Stimulated activated CD8-positive, alpha-beta memory T cell treated with anti-CD3 and anti-CD28 coated beads, Interleukin-2, amount 100 ng/mL, for 48 hours (primary cell): ENCODE data around the gene DENR.
"Not testable (repeated sequence)": the region's sequence is repeated elsewhere in the genome, so short reads cannot be mapped to it uniquely, and the experiment has no call there.

Experiments
- DNase-seq, 2 donors: peaks; one replicate each; pipeline ENCODE4 v3.0.0-alpha.2; 2020; ENCODE audit warnings: low read depth in 2 of 2

DENR gene

DNA sequence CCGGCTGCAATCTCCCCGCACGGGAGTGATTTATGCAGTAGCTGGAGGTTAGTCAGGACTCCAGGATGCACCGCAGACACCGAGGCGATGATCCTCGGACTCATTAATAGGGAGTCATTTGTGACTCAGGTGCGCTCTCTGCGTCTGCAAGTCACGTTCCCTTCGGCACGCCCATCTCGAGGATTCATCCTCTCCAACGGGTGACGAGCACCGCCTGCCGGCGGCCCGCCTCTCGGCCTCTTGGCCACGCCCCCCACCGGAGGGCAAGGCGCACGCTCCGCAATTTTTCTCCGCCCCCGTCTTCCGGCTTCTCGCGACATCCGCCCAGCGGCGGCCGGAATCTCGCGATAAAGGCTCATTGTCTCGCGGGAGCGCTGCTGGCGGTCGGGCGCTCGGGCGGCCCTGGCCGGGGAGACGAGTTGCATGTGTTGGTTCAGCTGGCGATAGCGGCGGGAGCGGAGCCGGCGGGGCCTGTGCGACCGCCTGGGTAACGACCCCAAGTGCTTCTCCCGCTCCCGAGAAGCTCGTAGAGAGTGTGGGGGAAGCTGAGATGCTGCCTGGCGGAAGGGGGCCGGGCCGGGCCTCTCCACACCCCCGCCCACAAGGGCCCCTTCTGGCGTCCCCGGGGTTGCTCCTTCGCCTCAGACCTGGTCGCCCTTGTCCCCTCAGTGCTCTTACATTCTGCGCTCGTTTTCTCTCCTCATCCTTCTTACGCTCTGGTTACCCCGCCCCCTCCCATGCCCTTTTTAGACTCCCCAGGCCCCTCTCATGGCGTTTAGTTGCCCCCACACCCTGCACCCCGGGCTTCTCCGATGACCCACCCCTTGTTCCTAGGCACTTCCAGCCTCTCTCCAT, at the start of gene DENR:
DENR (plus strand) TSS at position 361 of the 855 bp plus-strand sequence. CDS start 878 bp downstream, outside the sequence.
- DNase-seq: peak; percentile 99

DNA sequence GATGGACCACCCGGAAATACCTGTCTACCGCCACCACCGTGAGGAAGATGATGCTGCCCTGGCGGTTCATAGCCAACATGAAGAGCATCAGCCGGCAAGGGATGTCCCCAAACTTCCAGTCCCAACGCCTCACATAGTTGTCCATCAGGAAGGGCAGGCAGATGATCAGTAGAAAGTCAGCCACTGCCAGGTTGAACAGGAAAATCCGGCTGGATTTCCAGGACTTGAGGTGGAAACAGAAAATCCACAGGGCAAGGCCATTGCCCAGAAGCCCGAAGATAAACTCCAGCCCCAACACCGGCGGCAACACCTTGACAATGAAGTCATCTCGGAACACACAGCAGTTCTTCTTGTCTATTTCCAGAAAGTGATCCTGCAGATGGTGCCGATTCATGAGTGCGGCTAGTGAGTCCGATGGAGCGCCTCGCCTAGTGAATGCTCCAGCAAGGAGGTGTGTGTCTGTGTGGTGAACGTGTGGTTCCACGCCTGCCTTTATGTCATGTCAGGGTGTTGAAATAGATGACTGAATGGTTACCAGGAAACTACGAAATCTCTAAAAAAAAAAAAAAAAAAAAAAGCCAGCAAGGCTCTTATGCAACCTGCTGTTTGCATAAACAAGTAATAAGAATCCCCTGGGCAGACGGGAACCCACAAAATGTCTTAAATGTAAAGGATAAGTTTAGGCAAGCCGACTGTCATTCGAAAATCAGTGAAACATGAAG, 49.6 kb upstream of the DENR start, which contains the start of gene HCAR2:
HCAR2 (minus strand) TSS at position 468 of the 722 bp plus-strand sequence; CDS start at position 394, 74 bp downstream.
- DNase-seq: not testable (repeated sequence)

GRCh38 chr12:122703841-122704240, 48.8 kb upstream of the DENR start:
- DNase-seq: not testable (repeated sequence)

- DNase-seq: not testable (repeated sequence)
Measured at GRCh38 chr12:122709287-122709686, 43.3 kb upstream of the DENR start.

DNA sequence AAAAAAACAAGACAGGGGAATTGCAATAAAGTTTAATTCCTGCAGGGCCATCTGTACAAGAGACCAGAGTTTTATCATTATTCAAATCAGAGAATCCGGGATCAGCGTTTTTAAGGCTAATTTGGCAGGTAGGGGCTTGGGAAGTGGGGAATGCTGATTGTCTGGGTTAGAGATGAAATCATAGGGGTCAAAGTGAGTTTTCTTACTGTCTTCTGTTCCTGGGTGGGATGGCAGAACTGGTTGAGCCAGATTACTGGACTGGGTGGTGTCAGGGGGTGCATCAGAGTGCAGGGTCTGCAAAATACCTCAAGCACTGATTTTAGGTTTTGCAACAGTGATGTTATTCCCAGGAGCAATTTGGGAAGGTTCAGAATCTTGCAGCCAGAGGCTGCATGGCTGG, 42.3 kb upstream of the DENR start:
- not testable (repeated sequence) for DNase-seq

GRCh38 chr12:122711266-122711665, 41.4 kb upstream of the DENR start:
- not testable (repeated sequence) for DNase-seq

DNA sequence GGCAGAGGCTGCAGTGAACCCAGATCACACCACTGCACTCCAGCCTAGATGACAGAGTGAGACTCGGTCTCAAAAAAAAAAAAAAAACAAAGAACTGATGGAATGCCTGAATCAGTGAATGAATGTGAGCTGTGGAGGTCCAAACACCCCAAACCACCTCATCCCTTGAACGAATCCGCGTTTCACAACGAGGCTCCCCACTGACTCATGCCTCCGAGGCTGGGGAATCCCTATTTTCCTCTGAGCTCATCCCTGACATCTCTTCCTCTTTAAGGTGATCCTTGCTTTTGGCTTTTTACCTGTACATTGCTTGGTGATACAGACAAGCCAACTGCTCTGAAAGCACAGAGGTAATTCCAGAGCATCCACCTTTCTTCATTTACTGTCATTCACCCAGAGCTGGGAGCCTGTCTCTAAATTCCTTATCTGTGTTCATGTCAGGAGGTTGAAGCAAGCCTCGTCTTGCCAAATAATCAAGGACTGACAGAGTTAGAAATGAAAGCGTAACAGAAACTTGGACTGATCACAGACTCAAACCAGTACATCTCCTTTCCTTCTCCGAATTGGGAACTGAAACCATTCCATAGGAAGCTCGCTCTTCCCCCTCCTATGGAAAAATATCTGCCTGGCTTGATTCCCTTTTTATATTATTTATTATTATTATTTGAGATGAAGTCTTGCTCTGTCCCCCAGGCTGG, 39.0 kb upstream of the DENR start:
- not testable (repeated sequence) for DNase-seq

GRCh38 chr12:122715211-122715610, 37.4 kb upstream of the DENR start:
- DNase-seq: not testable (repeated sequence)

DNA sequence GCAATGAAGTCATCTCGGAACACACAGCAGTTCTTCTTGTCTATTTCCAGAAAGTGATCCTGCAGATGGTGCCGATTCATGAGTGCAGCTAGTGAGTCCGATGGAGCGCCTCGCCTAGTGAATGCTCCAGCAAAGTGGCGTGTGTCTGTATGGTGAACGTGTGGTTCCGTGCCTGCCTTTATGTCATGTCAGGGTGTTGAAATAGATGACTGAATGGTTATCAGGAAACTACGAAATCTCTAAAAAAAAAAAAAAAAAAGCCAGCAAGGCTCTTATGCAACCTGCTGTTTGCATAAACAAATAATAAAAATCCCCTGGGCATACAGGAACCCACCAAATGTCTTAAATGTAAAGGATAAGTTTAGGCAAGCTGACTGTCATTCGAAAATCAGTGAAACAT, 36.0 kb upstream of the DENR start, which contains the start of gene HCAR3:
HCAR3 (minus strand) TSS at position 154 of the 400 bp plus-strand sequence; CDS start at position 80, 74 bp downstream.
- DNase-seq: not testable (repeated sequence)

- DNase-seq: no peak
Measured at GRCh38 chr12:122721057-122721545, 31.5 kb upstream of the DENR start.

- DNase-seq: no peak
Measured at GRCh38 chr12:122722387-122722786, 30.2 kb upstream of the DENR start.

GRCh38 chr12:122724641-122725243, 27.9 kb upstream of the DENR start:
- no peak for DNase-seq

DNA sequence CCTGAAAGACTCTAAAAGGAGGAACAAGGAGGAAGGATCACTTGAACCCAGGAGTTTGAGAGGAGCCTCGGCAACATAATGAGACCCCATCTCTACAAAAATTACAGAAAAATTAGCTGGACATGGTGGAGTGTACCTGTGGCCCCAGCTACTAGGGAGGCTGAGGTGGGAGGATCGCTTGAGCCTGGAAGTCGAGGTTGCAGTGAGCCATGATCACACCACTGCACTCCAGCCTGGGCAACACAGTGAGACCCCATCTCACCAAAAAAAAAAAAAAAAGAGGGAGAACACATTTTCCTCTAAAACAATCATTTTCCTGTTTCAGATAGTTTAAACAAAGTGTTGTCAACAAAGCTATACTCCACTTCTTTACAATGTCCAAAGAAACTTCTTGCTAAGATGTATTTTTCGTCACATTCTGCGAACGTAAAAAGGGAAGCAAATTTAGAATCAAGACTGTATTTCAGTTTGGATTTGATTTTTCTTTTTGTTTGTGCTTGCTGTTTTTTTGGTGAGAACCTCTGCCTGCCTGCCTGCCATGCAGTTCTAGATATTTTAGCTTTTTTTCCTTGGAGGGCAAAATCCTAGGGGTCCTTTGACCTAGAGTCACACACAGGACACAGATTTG, 27.1 kb upstream of the DENR start:
- no peak for DNase-seq

DNA sequence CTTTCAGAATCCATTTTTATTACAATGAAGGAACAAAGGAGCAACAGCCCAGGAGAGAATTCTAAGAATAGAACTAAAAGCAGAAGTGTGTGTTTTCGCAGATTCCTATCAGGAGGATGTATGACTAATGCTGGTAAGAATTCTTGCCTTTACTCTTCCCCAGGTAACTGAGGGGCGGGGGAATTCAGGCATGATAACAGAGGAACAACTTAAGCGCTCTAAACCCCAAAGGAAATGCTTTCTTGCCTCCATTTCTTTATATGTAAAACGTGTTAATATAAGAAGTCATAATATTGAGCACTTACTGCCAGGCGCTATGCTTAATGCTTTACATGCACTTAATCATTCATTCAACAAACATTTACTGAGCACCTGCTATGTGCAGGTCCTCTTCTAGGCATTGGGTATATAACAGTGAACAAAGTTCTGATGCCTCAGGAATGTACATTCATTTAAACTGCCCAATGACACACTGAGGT, 26.5 kb upstream of the DENR start:
- DNase-seq: no peak

DNA sequence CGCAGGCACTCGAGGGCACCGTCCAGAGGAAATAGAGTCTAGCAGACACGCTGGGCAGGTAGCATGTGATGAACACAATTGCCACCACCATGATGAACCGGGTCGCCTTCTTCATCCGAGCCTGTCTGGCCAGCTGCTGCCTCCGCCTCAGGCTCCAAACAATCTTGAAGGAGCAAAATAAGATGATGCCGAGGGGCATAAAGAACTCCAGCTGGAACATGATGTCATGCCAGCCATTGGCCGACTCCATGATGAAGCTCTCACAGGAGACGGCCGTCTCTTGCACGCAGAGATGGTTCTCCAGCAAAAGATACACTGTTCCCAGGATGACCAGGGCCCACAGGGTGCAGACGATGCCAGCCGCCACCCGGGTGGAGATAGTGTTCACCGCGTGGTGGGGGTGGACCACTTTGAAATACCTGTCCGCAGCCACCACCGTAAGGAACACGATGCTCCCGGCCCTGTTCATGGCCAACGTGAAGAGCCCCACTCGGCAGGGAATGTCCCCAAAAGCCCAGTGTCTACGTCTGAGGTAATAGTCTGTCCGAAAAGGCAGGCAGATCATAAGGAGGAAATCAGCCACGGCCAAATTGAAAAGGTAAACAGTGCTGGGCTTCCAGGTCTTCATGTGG, 22.9 kb upstream of the DENR start:
- no peak for DNase-seq

DNA sequence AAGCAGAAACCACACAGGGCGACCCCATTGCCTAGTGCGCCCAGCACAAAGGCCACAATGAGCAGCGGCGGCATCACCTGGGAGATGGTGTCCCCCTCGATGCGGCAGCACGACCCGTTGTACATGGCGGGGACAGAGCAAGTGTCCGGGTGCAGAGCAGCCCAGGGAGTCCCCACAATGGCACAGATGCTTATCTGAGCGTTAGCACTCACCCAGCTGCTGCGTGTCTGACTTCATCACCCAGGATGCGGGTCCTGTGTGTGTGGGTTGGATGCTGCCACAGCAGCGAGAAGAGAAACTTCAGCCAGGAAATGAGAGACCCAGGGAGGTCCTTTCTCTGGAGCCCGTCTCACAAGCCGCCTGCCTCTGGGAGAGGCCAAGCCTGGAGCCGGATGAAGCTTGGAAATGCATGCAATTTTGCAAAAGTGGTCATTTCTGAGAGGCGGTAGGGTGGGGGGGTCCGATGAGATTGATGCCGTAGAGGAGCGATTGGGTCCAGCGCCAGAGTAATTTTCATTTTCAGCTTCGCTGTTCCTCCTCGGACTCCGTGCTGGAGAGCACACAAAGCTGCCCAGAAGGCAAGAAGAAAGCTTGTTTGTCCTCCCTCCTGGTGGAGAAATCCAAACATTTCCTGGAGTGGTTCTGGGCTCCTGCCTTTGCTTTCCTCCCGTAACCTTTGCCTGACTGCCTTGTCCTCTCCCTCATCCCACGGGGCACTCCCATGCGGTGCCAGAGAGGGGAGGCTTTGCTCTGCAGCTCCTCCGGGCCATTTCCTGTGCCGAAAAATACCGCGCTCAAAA, 22.2 kb upstream of the DENR start, which contains the start of gene HCAR1:
HCAR1 (minus strand) TSS at position 630 of the 800 bp plus-strand sequence; CDS start at position 125, 505 bp downstream.
- DNase-seq: peak; percentile 10 to 42

DNA sequence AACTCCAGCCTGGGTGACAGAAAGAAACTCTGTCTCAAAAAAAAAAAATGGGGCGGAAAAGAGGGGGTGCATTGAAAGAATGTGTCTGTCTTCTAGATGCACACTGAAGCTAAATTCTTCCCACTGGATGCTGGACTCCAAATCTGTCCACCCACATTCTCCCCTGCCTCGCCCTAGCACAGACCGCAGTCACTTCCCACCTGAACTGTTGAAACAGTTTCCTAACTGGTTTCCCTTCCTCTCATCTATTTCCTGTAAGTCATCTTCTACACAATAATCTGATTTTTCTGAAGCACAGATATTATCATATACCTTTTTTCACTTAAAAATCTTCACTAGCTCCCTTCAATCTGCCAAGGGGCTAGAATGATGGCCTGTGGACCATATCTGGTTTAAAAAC, 20.5 kb upstream of the DENR start:
- no peak for DNase-seq

- no peak for DNase-seq
Measured at GRCh38 chr12:122732611-122733010, 20.0 kb upstream of the DENR start.

DNA sequence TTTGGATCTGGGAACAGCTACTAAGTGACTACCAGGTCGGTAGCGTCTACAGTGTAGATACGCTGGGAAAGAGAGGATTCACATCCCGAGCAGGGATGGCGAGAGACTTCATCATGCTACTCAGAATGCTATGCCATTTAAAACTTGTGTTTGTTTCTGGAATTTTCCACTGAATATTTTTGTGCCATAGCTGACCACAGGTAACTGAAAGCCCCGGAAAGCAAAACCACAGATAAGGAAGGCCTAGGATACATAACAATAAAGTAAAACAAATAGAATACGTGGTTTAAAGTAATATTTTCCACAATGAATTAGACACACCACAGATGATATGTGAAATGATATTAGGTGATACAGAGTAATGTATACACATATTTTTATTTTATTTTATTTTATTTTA, 14.1 kb upstream of the DENR start:
- no peak for DNase-seq
